GM10248 (cell line): Measurements from ENCODE around the gene NENF.
A peak's percentile ranks its signal among the peaks of the same experiment; 100 is the strongest.

Experiments used
- CTCF ChIA-PET: fragments of 300-600 bp; sonication (Branson Sonifier 250); formaldehyde crosslinking; extraction: SDS; loops from one replicate; lab custom pipeline; 2021; ENCODE audit warnings: antibody characterized with exemption; lab: Yijun Ruan, JAX
- POLR2A ChIA-PET: fragments of 350-650 bp; sonication (Branson Sonifier 250); formaldehyde crosslinking; extraction: SDS; loops from one replicate; lab custom pipeline; 2020; ENCODE audit warnings: antibody characterized with exemption; lab: Yijun Ruan, JAX
- DNase-seq: peaks from one replicate; pipeline ENCODE4 v3.0.0; 2012; ENCODE audit errors: extremely low spot score
- CTCF ChIP-seq: IDR thresholded peaks from 2 replicates; pipeline ENCODE4 v1.5.1; 2012; ENCODE audit warnings: mild to moderate bottlenecking, low read depth; ENCODE audit errors: extremely low read depth, missing control alignments, control extremely low read depth

The NENF gene

GRCh38 chr1:212414328-212415106 is 18.2 kb upstream of the NENF start, which contains the start of gene PACC1:
Gene PACC1, minus strand, starts transcription at chr1:212414886. Its CDS starts 129 bp downstream, at chr1:212414757.
- ChIA-PET CTCF (interaction anchor here (0.7 to 2.9 kb wide), 5 partner anchors 12 to 48 kb away, joined by 3 to 8 read pairs (median 4); partner anchors contain the start of gene NENF), POLR2A (interaction anchor here (0.7 to 1.0 kb wide), 2 partner anchors 190 to 526 kb away, joined by 3 read pairs; no protein-coding TSS in a partner anchor)
- DNase-seq: peak; percentile 98
- TF ChIP-seq CTCF: no peak

- ChIA-PET CTCF (interaction anchor here (0.7 to 2.9 kb wide), 5 partner anchors 11 to 48 kb away, joined by 3 to 8 read pairs (median 4); partner anchors contain the start of gene NENF), POLR2A (interaction anchor here (0.7 to 1.0 kb wide), 2 partner anchors 191 to 527 kb away, joined by 3 read pairs; no protein-coding TSS in a partner anchor)
- no peak for TF ChIP-seq CTCF
- DNase-seq: peak; percentile 36
Measured at GRCh38 chr1:212415107-212415841, 17.4 kb upstream of the NENF start.

GRCh38 chr1:212421165-212421564 is 11.6 kb upstream of the NENF start:
- CTCF ChIA-PET: interaction anchor here (1.3 kb wide), 1 partner anchor 11 kb away, joined by 3 read pairs; the partner anchor contains the start of gene NENF
- POLR2A ChIA-PET: no interaction called here
- no peak for TF ChIP-seq CTCF

GRCh38 chr1:212423879-212424278 is 8.8 kb upstream of the NENF start:
- ChIA-PET POLR2A (no interaction called here), CTCF (interaction anchor here (1.5 kb wide), 1 partner anchor 32 kb away, joined by 4 read pairs; no protein-coding TSS in a partner anchor)
- TF ChIP-seq CTCF: no peak
- no peak for DNase-seq

More at GRCh38 chr1:212421165-212421564, 11.6 kb upstream of the NENF start:
- no peak for DNase-seq

- ChIA-PET POLR2A (no interaction called here), CTCF (interaction anchor here (0.8 to 1.4 kb wide), 4 partner anchors 16 to 60 kb away, joined by 3 to 6 read pairs (median 4); no protein-coding TSS in a partner anchor)
- TF ChIP-seq CTCF: no peak
- DNase-seq: no peak
Measured at GRCh38 chr1:212428496-212428895, 4.2 kb upstream of the NENF start.

- POLR2A ChIA-PET: interaction anchor here (0.7 kb wide), 1 partner anchor 178 kb away, joined by 3 read pairs; the partner anchor contains the start of gene ATF3
- CTCF ChIA-PET: interaction anchor here (0.7 to 2.0 kb wide), 9 partner anchors 15 to 733 kb away, joined by 3 to 11 read pairs (median 4); partner anchors contain the start of genes DTL, INTS7 and PACC1
- TF ChIP-seq CTCF: no peak
- DNase-seq: no peak
Measured at GRCh38 chr1:212430416-212430815, 2.3 kb upstream of the NENF start.
